GM19351 (cell line): ENCODE measurements around the gene CLSTN3.

Experiments
- ATAC-seq: cut with Tn5 transposase; IDR thresholded peaks from one replicate; pipeline ENCODE4 v1.9.1; 2021; ENCODE audit warnings: mild to moderate bottlenecking, moderate library complexity; ENCODE audit not compliant: unreplicated experiment

Gene CLSTN3

GRCh38 chr12:7146906-7147305 is 16.7 kb downstream of the CLSTN3 start:
- ATAC-seq = no peak

- no peak for ATAC-seq
These were observed 20.2 kb downstream of the CLSTN3 start for GRCh38 chr12:7150356-7150755.

- no peak for ATAC-seq
These were observed 20.7 kb downstream of the CLSTN3 start for GRCh38 chr12:7150841-7151240.

GRCh38 chr12:7151532-7151931 is 21.4 kb downstream of the CLSTN3 start:
- ATAC-seq = no peak

- no peak for ATAC-seq
These were observed 22.6 kb downstream of the CLSTN3 start for GRCh38 chr12:7152818-7153217.

GRCh38 chr12:7154042-7154441 is 23.9 kb downstream of the CLSTN3 start:
- ATAC-seq = no peak

GRCh38 chr12:7154901-7155470 is 24.8 kb downstream of the CLSTN3 start:
- no peak for ATAC-seq

GRCh38 chr12:7155471-7156034 is 25.4 kb downstream of the CLSTN3 start:
- no peak for ATAC-seq

GRCh38 chr12:7156259-7157197 is 26.4 kb downstream of the CLSTN3 start:
- ATAC-seq = no peak

GRCh38 chr12:7157391-7157790 is 27.2 kb downstream of the CLSTN3 start:
- no peak for ATAC-seq

GRCh38 chr12:7158781-7159609 is 28.8 kb downstream of the CLSTN3 start:
- ATAC-seq = no peak

GRCh38 chr12:7160183-7160582 is 30.0 kb downstream of the CLSTN3 start:
- no peak for ATAC-seq

GRCh38 chr12:7161327-7161726 is 31.2 kb downstream of the CLSTN3 start:
- no peak for ATAC-seq

- ATAC-seq = no peak
These were observed 31.6 kb downstream of the CLSTN3 start for GRCh38 chr12:7161811-7162210.

- no peak for ATAC-seq
These were observed 32.5 kb downstream of the CLSTN3 start for GRCh38 chr12:7162691-7163114.

GRCh38 chr12:7169951-7170350 is 39.8 kb downstream of the CLSTN3 start:
- ATAC-seq = no peak

- no peak for ATAC-seq
These were observed 41.7 kb downstream of the CLSTN3 start for GRCh38 chr12:7171854-7172253.

- ATAC-seq = no peak
These were observed 45.3 kb downstream of the CLSTN3 start for GRCh38 chr12:7175493-7175892.

GRCh38 chr12:7176595-7176994 is 46.4 kb downstream of the CLSTN3 start:
- no peak for ATAC-seq

GRCh38 chr12:7178481-7178880 is 48.3 kb downstream of the CLSTN3 start:
- no peak for ATAC-seq

GRCh38 chr12:7180685-7181084 is 50.5 kb downstream of the CLSTN3 start:
- no peak for ATAC-seq
